HG03196 (cell line): Measurements from ENCODE around the gene RAMP1.
"Not testable (repeated sequence)": the region's sequence is repeated elsewhere in the genome, so short reads cannot be mapped to it uniquely, and the experiment has no call there.

Experiments
- ATAC-seq: cut with Tn5 transposase; IDR thresholded peaks from one replicate; pipeline ENCODE4 v1.9.1; 2021; ENCODE audit not compliant: unreplicated experiment

RAMP1 gene

GRCh38 chr2:237863102-237863511 lies 3.7 kb downstream of the RAMP1 start:
- no peak for ATAC-seq

DNA sequence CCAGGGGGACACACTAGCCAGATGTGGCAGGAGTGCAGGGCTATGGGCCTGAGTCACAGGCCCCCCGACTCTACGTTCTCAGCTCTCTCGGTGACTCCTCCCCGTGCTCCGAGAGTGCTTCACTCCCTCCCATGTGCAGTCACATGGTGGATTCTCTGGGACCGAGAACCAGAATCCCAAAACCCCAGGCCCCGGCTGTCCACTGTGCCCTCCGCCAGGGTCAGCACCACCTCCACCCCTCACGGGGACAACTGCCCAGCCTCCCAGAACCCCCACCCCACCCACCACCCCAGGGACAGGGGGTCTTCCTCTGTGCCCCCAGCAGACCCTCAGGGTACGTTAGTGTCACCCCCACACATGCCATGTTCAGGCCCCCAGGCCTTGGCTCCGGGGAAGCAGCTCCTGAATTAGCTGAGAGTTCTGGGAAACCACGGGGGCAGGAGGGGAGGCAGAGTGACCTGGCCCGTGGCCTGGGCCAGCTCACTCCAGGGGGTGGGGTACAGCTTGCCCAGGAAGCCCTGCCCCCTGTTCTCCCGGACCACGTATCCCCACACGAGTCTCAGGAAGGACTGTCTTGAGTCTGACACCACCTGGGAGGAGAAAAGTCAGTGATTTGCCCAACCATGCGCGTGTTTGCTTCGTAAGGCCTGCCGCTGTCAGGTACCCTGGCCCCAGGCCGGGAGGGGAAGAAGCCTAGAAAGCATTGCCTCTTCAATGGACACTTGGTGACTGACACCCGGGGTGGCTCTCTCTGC lies 4.4 kb downstream of the RAMP1 start:
- no peak for ATAC-seq

GRCh38 chr2:237864444-237864931 lies 5.1 kb downstream of the RAMP1 start:
- no peak for ATAC-seq

- no peak for ATAC-seq
Measured at GRCh38 chr2:237864940-237865622, 5.7 kb downstream of the RAMP1 start.

GRCh38 chr2:237865623-237866041 lies 6.2 kb downstream of the RAMP1 start:
- ATAC-seq: no peak

DNA sequence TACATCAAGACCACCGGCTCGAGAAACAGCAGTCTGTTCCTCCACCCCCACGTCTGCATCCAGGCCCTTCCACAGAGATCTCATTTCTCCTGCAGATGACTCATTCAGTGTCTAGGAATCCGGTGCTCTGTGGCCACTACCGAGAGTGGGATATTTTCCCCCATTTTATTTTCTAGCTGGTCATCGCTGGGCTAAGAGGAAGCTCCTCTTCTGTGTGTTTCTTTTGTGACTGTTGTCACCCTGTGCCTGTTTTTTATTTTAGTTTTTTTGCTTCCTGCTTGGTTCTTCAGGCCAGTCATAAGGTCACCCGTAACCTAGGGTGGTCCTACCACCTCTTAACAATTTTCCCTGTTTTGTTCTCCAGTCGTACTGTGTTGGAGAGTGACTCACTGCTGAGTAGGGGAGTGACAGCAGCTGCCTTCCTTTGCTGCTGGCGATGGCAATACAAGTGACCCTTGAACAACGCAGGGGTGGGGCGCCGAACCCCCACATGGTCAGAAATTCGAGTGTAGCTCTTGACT lies 6.7 kb downstream of the RAMP1 start:
- ATAC-seq: no peak

DNA sequence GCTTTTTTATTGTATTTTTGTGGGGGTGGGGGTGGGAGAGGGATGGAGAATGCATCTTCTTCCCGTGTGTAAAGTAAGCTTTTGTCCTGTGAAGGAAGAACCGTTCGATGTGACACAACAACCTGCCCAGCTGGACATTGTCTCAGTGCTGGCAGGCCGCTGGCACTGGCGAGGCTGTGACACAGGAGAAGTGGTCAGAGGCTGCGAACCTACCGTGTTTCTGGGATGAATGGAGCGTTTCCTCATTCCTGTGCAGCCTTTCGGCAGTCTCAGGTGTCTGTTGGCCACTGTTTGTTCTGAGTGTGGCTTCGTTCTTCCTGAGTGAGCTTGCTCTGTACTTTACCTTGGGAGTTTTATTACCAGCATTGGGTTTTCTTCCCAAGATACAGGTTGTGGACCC lies 8.0 kb downstream of the RAMP1 start:
- ATAC-seq: no peak

GRCh38 chr2:237868074-237868473 lies 8.7 kb downstream of the RAMP1 start:
- ATAC-seq: not testable (repeated sequence)

DNA sequence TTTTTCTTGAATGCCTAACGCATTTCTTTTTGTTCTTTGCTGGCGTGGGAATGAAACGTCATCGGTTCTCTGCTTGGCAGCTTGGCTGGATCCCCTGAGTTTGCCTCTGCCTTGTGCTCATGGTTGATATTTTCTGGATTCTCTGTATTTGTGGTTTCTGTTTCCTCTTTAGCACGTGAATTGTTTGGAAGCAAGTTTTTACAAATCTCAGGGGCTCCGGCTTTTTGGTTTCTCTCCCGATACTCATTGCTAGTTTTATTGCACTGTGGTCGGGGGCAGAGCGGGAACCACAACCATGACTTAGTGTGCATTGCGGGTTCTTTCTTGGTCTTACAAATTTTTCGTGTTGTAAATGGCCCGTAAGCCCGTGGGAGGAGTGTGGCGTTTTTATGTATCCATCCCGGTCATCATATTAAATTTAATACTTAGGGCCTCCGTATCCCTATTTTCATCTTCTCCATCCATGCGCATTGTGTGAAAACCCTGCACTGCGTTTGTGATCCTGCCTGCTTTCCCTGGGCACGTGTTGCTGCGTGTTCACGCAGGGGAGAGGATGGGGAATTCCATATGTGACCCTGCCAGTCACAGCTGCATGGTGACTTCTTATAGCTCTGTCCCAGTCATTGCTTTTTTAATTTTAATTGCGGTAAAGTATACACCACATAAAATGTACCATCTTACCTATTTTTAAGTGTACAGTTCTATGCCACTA lies 9.4 kb downstream of the RAMP1 start:
- no peak for ATAC-seq

- ATAC-seq: no peak
Measured at GRCh38 chr2:237869343-237870102, 10.1 kb downstream of the RAMP1 start.

GRCh38 chr2:237870126-237870525 lies 10.7 kb downstream of the RAMP1 start:
- no peak for ATAC-seq

DNA sequence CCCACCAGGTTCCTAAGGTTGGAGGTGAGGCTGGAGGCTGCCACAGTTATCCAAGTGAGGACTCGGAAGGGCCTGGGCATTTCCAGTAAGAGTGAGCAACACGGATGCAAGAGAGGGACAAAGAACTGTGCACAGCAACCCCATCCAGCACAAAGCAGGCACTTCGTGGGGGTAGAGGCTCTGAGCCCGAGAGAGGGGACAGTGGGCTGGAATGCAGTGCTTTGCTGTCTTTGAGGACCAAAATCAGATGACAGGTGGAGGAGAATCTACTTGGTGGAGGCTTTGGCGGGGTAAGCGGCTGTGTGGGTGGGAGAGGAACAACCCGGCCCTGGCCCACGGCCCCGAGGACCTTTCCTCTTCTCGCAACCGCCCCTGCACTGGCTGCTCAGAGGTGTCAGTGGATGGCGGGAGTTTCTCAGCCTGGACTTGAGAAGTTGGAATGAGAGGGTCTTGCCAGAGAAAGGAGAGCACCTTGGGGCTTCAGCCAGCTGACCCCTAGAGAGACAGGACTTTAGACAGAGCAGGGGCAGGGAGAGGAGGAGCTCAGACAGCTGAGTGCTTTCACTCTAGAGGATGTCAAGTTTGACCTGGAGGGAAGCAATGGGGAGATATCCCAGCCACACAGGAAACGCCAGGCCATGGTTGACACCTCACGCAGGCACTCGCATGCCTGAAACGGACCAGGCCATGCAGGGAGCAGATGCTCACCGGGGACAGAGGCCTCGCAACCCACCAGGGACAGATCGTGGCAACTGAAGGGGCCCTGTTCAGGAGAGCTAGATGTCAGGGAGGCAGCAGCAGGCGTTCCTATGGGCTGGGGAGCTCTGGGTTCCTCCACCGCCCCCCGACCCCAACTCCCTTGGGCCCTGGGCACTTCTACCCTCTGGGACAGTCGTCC lies 11.6 kb downstream of the RAMP1 start:
- ATAC-seq: no peak

GRCh38 chr2:237872178-237872887 lies 12.9 kb downstream of the RAMP1 start:
- no peak for ATAC-seq

DNA sequence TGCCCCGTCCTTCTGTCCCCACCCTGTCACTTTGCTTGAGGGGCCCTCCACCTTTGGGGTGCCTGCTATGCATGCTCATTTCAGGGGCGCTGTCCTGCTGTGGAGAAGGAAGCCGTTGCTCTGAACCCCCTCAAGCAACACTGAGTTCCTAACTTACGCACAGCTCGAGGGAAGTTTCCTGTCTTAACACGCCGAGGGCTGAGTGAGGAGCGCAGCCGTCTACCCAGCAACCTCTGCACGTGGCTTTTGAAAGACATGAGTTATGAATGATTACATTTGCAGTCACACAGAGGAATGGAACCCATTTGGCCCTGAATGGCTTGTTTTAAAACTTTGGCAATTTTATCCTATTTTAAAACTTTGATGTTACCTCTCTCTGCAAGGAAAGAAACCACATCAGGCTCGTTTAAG lies 14.0 kb downstream of the RAMP1 start:
- ATAC-seq: no peak

- no peak for ATAC-seq
Measured at GRCh38 chr2:237873897-237874551, 14.6 kb downstream of the RAMP1 start.

DNA sequence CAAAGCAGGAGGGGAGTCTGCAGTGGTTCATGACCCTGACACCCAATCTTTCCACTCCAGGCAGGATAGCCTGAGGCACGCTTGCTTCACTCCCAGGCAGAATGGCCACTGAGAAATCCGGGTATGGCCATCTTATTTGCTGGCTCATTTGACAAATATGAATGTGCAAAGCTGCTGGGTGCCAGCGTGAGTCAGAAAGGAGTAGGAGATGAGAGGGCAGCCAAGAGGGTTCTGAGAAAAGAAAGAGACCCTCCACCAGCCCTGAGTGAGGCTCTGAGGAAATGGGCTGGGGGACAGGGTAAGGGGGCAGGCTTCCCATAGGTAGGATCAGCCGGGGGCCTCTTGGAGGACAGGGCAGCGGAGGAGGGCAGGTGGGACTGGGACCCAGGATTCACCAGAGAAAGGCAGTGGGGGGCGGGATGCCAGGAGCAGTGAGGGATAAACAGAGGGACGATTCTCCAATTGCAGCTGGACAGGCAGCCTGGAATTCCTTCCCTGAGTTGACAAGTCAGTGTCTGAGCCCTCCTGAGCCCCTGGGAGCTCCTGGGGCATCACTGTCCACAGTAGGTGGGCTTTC lies 15.2 kb downstream of the RAMP1 start:
- ATAC-seq: no peak

GRCh38 chr2:237875256-237876060 lies 16.0 kb downstream of the RAMP1 start:
- ATAC-seq: no peak
